Ishikawa (cell line): ENCODE measurements around the gene CRISP1.

ENCODE experiments used
- EP300 ChIP-seq: IDR thresholded peaks from 2 replicates; pipeline ENCODE4 v1.6.1; 2012; ENCODE audit warnings: borderline replicate concordance
- TAF1 ChIP-seq: IDR thresholded peaks from 2 replicates; pipeline ENCODE4 v1.6.1; 2012; ENCODE audit warnings: low read depth, mild to moderate bottlenecking
- TF ChIP-seq, protein P1 (sequence below): IDR thresholded peaks from 2 replicates; pipeline ENCODE4 v1.6.1; 2012; ENCODE audit warnings: low read depth, mild to moderate bottlenecking

DNA sequence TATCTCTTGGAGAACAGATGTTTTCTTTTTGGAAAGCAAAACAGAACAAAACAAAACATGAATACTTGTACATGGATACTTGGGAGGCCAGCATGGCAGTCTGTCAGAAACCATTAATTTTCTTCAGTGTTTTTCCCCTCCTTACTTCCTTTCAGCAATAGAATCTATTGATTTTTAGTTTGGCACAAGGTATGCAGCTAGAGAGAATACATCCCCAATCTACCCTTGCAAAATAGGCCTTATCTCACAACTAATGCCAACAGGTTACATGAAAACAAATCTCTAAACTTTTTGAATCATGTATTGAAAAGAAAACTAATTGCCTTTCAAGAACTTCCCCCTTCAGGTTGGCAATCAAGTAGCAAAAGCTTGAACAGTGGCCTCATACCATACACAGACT, 82.1 kb downstream of the CRISP1 start:
- TF ChIP-seq EP300, result no peak
- TF ChIP-seq TAF1, result no peak
- TF ChIP-seq, protein P1, sequence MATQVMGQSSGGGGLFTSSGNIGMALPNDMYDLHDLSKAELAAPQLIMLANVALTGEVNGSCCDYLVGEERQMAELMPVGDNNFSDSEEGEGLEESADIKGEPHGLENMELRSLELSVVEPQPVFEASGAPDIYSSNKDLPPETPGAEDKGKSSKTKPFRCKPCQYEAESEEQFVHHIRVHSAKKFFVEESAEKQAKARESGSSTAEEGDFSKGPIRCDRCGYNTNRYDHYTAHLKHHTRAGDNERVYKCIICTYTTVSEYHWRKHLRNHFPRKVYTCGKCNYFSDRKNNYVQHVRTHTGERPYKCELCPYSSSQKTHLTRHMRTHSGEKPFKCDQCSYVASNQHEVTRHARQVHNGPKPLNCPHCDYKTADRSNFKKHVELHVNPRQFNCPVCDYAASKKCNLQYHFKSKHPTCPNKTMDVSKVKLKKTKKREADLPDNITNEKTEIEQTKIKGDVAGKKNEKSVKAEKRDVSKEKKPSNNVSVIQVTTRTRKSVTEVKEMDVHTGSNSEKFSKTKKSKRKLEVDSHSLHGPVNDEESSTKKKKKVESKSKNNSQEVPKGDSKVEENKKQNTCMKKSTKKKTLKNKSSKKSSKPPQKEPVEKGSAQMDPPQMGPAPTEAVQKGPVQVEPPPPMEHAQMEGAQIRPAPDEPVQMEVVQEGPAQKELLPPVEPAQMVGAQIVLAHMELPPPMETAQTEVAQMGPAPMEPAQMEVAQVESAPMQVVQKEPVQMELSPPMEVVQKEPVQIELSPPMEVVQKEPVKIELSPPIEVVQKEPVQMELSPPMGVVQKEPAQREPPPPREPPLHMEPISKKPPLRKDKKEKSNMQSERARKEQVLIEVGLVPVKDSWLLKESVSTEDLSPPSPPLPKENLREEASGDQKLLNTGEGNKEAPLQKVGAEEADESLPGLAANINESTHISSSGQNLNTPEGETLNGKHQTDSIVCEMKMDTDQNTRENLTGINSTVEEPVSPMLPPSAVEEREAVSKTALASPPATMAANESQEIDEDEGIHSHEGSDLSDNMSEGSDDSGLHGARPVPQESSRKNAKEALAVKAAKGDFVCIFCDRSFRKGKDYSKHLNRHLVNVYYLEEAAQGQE, result no peak
